Activated T-cell treated with anti-CD3 and anti-CD28 coated beads for 48 hours (primary cell): ENCODE data around the gene PDE3A.
"Not testable (repeated sequence)": the region's sequence is repeated elsewhere in the genome, so short reads cannot be mapped to it uniquely, and the experiment has no call there.

ENCODE experiments used
- DNase-seq: peaks from one replicate; pipeline ENCODE4 v3.0.0-alpha.2; 2020; ENCODE audit warnings: low read depth

The PDE3A gene

DNA sequence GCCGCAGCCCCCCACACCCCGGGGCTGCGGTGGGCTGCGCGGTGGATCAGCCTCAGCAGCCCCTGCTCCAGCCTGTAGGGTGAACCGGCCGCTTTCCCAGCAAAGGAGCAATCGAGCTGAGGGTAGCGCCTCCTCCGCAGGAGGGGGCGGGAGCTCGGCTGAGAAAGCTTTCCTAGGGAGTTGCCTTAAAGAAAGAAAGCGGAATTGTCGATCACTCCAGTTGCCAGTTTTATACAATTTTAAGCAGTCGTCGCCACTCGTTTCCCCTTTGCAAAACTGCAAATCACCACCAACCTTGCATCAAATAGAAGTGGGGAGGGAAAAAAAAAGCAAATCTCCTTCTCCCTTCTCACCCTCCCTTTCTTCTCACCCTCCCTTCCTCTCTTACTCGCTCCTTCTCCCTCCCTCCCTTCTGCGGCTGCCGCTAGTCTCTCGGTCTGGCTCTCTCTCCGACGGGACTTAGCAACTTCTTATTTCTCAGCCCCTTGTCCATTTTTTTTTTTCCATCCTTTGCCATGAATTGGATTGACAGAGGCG lies at the start of gene PDE3A:
PDE3A (plus strand) TSS at position 424 of the 537 bp plus-strand sequence. CDS start 748 bp downstream, outside the sequence.
- DNase-seq, result no peak

DNA sequence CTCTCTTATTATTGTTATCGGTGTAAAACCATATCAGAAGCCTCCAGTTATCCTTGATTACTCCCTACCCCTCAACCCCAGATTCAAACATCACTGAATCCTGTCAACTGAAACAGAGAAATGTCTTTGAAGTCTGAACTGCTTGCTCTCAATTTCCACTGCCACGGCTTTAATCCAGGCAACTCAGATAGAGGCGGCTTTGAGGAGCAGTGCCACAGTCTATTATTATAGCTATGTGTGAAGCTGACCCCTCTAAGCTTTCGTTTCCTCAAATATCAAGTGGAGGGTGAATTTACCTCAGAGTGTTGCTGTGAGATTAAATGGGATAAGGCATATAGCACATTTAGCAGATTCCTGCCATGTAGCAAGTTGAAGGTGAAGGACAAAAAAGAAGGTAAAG lies 49.0 kb upstream of the PDE3A start:
- DNase-seq, result no peak

DNA sequence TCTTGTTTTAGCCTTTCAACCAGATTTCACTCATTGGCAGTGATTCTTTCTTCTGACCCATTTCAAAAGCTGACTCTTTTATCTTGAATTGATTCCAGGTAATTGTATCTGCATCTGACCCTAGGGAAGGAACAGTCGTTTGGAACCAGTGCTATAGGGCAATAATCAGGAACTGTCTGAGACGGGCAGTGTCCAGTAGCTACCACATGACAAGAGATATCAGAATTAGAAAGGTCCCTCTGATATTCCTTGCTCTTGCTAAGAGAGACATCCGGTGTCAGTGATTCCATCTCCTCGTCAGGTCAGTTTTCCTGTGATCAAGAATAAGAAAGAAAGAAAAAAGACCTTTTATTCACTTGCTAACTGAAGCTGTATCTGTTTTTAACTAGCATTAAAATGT lies 47.8 kb upstream of the PDE3A start:
- no peak for DNase-seq

DNA sequence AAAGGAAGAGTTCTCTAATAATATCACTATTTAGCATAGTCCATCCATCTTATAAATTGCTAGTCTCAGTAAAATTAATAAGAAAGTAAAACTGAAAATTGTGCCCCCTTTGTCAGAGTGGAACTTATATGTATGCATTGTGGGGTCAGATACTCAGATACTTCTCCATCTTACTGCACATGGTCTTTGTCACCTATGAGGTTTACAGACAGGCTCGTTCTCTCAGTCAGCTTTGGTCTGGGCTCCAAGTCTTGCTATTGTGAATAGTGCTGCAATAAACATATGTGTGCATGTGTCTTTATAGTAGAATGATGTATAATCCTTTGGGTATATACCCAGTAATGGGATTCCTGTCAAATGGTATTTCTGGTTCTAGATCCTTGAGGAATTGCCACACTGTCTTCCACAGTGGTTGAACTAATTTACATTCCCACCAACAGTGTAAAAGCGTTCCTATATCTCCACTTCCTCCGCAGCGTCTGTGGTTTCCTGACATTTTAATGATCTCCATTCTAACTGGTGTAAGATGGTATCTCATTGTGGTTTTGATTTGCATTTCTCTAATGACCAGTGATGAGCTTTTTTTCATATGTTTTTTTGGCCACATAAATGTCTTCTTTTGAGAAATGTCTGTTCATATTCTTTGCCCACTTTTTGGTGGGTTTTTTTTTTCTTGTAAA lies 37.4 kb upstream of the PDE3A start:
- DNase-seq, result not testable (repeated sequence)

DNA sequence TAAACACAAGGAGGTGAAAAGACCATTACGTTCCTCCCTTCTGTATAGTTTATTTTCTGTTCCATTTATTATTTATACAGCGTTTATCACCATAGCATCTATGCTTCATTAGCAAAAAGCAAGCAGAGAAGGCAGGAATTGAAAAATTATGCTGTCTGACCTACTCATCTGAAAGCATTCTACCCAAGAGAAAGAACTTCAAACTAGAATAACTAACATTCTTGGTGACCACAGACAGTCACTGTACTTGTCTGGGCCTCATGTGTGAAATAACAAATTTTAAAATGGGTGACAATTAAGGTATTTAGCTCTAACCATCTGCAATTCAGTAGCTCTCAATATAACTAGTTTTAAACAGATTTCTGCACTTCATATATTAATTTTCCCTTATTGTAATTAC lies 29.3 kb upstream of the PDE3A start:
- no peak for DNase-seq

DNA sequence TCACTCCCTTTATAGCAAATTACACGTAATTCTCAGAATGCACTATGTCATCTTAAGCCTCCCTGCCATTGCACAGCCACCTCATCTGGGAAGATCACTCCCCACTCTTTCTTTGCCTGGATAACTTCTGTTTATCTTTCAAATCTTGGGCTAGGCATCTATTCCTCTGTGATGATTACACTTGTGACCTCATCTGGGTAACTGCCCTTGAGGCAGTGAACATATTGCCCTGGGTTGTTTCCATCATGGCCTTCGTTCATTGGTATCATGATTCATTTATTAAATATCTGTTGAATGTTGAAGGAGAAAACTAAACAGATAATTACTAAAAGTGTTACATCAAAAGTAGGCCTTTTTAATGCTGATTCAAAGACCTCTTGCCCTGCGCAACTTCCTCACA lies 26.2 kb upstream of the PDE3A start:
- DNase-seq, result no peak

DNA sequence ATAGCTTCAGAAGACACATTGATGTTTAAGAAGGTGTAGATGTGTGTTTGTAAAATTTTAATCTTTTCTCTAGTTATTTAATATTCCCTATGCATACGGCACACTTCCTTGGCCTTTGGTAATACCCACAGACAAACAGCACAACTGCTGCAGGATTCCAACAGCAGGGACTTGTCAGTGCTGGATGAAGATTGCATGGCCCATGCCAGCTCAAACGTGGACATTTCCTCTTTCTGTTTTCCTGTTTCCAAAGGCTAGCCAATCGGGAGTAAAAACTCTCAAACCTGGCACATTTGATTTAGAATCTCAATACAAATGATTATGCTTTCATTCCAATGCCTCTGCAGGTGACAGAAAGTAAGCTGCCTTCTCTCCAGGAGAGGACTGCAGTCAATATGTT lies 22.5 kb upstream of the PDE3A start:
- no peak for DNase-seq

DNA sequence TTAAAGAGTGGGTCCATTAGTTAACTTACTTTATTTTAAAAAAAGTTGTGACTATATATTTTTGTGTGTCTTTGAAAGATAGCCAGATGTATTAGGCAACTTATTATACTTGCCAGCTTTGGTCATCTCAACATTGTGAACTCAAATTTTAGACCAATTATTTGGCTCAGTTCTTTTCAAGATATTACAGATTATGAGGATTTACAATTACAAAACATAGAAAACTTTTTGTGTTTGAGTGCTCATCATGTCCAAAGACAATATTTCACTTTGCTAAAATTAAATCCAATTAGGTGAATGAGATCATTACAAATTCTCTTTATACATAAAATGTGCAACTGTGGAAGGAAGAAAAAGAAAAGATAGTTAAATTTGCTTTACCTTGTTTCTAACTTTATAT lies 18.3 kb upstream of the PDE3A start:
- DNase-seq, result no peak

DNA sequence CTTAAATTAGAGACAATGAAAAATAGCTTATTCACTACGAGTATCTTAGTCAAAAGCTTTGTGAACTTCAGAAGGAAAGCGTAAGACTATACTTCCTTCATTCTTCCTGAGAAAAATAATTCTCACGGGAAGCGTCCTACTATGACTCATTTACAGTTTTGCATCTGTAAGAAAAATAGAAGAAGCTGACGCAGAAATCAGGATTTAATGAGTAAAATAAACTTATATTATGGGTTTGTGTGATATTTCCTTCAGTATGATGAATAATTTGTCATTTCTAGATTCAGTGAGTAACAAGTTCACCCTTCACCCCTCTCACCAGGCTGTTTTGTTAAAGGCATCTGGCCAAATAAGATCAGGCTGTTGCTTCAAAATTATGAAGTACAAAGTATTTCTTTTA lies 17.8 kb upstream of the PDE3A start:
- no peak for DNase-seq

DNA sequence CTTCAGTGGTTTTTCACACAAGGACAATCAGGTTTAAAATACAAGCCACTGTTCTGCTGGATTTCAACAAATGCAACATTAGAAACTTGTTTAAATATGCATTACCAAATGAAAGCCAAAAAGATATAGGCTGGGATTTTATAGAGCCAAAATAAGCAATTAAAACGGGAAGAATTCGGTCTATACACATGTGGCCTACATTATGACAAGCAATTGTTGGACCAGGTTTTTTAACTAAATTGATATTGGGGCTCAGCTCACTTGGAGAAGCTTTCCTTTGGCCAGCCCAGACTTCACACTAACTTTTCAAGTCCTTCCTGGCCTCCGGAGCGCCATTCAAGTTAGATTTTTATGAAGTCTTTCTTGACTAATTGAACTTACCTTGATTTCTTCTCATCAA lies 16.9 kb upstream of the PDE3A start:
- DNase-seq, result no peak

DNA sequence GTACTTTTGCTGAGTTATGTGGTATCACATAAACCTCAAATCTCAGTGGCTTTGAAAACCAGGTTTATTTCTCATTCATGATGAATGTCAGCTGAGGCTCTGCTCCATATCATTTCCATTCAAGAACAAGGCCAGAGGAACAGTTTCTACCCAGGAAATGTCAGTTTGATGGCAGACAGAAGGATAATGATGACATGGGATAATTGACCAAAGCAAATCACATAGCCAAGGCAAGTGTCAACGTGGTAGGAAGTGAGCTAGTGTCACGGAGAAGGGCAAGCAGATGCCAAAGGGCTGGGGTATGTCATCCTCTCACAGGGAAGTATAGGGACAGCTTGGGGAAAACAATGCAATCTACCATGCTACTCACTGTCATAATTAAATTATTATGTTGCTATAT lies 12.3 kb upstream of the PDE3A start:
- no peak for DNase-seq

DNA sequence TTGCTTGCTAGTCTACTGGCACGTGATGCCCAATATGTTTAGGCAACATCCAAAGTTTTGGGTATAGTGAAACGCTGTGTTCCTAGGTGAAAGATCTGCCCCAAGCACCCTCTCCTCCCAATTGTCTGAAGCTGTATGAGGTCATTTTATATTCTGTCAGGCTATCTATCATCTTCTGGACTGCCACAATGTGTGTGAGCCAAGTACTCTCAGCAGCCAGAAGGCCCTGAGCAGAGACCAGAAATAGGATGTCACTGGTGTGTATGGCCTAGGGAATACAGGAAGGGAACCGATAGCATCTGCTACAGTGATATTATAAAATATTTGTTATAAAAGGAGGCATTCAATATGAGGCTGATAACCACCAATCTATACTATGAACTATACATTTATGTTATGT lies 7.9 kb upstream of the PDE3A start:
- DNase-seq, result no peak

DNA sequence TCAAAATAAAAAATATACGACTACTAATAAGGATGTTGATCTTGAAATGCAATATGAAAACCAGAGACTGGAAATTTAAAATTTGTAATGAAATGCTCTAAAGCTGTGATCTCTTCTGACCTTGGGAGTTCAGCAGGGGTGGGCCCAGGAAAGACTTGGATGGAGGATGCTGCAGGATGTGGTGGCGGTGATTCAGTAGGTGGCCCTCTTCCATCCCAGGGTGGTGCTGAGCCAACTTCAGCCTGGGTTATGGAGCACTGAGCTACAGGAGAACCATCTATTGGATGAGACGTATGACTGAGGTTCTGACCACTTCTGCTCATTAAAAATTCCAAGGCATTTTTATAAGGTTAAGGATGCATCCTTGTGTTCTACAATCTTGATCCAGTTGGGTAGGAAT lies 6.9 kb upstream of the PDE3A start:
- DNase-seq, result no peak

DNA sequence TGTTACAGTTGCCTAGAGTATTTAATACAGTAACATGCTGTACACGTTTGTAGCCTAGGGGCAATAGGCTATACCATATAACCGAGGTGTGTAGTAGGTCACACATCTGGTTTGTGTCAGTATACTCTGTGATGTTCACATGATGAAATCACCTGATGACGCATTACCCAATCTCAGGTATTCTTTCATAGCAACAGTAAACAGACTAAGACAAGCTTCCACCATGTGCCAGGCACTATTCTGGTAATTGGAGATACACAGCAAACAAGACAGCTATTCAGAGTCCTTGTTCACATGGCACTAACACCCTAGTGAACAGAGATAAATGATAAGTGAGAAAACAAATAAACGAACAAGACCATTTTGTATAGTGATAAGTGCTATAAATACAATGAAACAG lies 3.8 kb upstream of the PDE3A start:
- DNase-seq, result no peak

DNA sequence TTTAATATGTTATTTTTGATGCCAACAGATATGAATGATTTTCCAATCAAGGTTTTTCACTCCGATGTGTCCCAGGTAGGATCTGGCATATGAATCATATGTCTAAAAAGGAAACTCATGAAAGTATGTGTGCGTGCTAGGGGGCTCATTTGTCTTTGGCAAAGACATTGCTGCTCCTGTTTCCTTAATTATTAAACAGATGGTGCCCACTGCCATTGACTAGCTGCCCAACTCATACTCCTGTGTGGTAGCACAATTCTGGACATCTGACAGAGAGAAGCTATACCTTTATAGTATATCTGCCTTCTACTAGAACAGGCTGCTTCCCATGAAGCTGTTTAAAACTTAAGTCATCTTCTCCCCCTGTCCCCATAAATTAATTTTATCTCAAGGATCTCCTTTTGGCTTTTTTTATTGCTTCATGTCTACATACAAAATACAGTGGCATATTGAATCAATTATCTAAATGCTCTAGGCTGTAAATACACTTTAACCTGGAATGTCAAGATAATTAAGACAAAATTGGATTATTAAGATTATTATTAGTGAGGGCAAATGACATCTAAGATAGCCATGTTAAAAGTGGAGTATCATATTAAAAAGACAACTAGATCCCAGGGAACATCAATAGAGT lies 1.4 kb upstream of the PDE3A start:
- no peak for DNase-seq

DNA sequence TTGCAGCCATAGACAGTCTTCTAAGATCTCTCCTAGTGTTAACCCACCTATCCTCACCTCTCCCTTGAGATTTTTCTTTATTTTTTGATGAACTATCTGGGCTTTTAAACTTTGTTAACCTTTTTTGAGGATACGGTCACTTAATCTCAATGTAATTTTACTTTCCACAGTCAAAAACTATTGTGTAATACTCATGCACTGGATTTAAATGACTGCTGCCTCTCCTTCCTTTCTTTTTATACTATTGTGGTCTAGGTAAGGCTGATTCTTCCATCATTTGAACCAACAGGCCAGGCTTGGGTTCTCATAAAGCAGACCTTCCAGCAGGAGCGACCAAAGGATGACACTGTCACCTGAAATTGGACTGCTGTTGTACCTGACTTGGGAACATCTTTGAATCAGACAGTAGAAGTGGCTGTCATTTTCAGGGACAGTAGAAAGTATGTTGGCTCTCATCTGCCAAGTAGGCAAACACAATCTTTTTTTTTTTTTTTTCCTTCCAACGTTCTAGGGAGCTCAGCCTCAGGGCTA lies 689 bp upstream of the PDE3A start:
- no peak for DNase-seq

DNA sequence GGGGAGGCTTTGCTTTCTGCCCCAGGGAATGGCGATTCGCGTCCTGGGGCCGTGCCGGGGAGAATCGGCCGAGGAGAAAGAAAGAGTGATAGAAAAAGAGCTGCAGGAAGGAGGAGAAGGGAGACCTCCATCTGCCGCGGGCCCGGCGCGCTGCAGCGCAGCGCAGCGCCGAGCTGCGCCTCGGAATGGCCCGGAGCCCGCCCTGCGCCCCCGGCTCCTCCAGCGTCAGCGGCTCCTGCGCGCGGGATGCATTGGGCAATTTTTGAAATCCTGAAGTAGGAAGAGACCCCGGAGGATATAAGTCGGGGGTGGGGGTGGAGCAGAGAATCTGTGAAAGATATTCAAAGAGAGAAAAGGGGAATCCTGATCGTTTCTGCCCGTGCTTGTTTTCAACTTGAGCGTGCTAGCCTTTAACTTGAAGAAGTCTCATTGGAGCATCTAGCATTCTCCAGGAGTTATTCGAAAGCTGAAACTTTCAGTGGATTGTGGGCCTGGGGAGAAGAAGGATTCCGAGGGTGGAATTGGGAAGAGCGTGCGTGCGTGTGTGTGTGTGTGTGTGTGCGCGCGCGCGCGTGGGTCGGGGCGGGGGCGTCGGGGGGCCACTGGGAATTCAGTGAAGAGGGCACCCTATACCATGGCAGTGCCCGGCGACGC lies 441 bp downstream of the PDE3A start:
- no peak for DNase-seq

DNA sequence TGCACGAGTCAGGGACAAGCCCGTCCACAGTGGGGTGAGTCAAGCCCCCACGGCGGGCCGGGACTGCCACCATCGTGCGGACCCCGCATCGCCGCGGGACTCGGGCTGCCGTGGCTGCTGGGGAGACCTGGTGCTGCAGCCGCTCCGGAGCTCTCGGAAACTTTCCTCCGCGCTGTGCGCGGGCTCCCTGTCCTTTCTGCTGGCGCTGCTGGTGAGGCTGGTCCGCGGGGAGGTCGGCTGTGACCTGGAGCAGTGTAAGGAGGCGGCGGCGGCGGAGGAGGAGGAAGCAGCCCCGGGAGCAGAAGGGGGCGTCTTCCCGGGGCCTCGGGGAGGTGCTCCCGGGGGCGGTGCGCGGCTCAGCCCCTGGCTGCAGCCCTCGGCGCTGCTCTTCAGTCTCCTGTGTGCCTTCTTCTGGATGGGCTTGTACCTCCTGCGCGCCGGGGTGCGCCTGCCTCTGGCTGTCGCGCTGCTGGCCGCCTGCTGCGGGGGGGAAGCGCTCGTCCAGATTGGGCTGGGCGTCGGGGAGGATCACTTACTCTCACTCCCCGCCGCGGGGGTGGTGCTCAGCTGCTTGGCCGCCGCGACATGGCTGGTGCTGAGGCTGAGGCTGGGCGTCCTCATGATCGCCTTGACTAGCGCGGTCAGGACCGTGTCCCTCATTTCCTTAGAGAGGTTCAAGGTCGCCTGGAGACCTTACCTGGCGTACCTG lies 1.1 kb downstream of the PDE3A start:
- DNase-seq, result no peak

DNA sequence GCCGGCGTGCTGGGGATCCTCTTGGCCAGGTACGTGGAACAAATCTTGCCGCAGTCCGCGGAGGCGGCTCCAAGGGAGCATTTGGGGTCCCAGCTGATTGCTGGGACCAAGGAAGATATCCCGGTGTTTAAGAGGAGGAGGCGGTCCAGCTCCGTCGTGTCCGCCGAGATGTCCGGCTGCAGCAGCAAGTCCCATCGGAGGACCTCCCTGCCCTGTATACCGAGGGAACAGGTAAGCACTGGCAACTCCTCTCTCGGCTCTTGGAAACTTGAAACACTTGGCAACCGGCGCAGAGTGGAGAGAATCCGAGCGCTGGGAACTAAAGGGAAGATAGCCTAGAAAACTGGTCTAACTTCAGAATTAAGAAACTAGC lies 1.7 kb downstream of the PDE3A start:
- DNase-seq, result no peak

DNA sequence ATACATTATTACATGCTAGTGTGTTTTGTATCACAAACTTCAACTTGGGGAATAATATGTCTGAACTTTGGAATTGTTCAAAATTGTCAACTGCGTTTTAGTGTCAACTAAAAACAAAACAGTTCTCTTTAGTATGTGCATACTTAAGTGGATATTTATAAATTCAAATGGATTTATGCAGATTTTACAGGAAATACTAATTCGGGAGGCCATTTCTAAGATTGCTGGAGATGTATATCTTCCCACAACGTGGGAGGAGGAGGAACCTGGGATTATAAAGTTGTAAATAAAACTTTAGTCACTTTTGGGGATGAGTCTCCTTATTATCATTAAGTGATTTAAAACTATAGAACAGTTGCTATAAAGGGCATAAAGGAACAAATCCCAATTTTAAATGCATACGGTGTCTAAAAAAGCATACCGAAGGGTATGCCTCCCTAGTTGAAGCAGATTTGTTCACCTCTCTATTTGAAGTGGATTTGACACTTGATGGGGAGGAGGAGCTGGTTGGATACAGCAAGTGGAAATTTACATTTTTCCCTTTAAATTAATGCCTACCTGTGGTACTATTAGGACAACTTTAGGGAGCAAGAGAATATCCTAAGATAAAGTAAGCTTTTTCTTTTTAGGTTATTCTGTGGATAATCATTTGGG lies 2.7 kb downstream of the PDE3A start:
- DNase-seq, result no peak

DNA sequence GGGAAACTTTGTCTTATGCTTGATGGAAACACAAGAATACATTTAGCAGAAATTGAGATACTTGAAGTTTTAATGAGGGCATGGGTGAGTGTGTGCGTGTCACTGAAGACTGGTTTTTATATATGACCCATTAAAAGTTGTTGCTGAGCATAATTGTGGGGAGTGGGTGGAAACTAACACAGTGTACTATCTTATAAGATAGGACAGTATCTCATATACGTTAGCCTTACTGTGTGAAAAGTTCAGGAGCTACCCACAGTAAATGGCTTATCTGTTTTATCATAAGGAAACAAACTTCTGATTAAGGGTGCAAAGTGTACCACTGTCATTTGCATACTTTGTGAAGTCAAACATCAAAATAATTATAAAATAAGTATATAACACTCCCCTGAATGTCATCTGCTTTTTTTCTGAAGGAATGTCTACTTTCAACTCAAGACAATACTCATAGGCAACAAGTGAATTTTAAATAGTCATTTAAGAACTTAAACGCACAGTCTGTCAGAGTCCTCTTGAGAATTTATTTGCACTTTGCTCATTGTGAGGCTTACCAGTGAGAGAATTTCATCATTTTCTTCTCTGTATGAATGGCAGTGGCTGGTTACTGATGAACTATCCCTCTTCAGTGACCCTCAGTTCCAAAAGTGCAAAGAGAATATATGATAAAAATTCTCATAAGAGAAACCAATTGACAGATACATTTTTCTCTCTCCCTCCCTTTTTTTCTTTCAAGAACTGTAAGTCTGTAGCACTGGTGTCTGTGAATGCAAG lies 4.2 kb downstream of the PDE3A start:
- DNase-seq, result no peak
